ENCODE results near the gene WDR53. TPM values are rescaled to one million over a fixed set of nuclear protein-coding genes. Genes with fewer than 3 reads are reported as not detected.

The WDR53 gene
- total and polyA plus RNA-seq, 9 of the 15 experiments (the other 6 are each of a cell fraction or from before 2014, with no cell fraction given): 13.0 to 34.5 (median 20.9) TPM

DNA sequence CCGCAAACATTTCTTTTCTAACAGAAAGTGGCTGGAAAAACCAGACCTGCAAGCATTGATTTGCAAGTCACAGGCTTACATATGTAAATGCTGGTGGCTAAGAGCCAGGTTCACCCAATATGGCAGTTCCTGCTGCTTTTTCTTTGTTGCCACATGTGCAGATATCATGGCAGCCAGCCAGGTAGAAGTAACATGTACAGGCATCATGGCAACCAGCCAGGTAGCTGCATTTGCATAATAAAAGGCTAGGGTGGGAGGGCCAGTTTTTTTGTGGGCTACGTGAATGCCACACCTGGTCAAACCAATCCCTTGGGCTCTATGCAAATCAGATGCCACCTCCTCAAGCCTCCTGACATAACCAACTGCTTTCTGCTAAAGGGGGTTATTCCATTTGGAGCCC is 50.4 kb downstream of the WDR53 start:
- Histone ChIP-seq H3K27me3 (ENCODE audit: control insufficient read depth in 2 of 2, insufficient read depth in 2 of 2, low read length in 2 of 2) (no peaks in the 10 kb centered on the region), H3K9me1 (ENCODE audit: control insufficient read depth, insufficient read depth, low read length) (no peaks in the 10 kb centered on the region), H3K4me2 (ENCODE audit: insufficient read depth, low read length) (no peak overlapping the region), H3K9ac (ENCODE audit: insufficient read depth in 1 of 2, low read depth in 2 of 2, low read length in 2 of 2) (no peak overlapping the region), H3K27ac (ENCODE audit: extremely low read depth, low read depth, low read length) (peak overlapping the region; percentile 61; the same call in 2 of the 3 replicates), H2AFZ (ENCODE audit: low read depth, low read length) (peak overlapping the region; percentile 96), H3K4me3 (no peak overlapping the region), H3K36me3 (ENCODE audit: control insufficient read depth, insufficient read depth, low read length) (no peaks in the 10 kb centered on the region), H4K20me1 (replicated peaks; ENCODE audit: control insufficient read depth, insufficient read depth, low read length) (no peaks in the 10 kb centered on the region), H3K9me3 (replicated peaks; ENCODE audit: control insufficient read depth, insufficient read depth, low read depth, low read length) (no peaks in the 10 kb centered on the region), H3K4me1 (replicated peaks in 1 of 2; ENCODE audit: control insufficient read depth in 2 of 2, insufficient read depth in 2 of 2, low read length in 2 of 2) (peaks cover 15 to 51% of the 10 kb centered on the region in 2 experiments), H3K79me2 (ENCODE audit: control insufficient read depth, insufficient read depth, low read length) (no peaks in the 10 kb centered on the region)
- in situ Hi-C loops (cut with MboI): loop anchor here (5.0 to 25.0 kb wide), 3 partner anchors 496 to 806 kb away; partner anchors contain the start of gene MUC20
- CTCF ChIA-PET (ENCODE audit: low intra/inter-chr PET ratio): interaction anchor here (1.1 to 2.2 kb wide), 2 partner anchors 264 to 265 kb away, joined by 8 to 23 read pairs; no protein-coding TSS in a partner anchor
- WGBS (ENCODE audit: insufficient coverage, low coverage, missing lambda C conversion rate): 47% methylated on average over 2 of the region's 2 CpGs
- FAIRE-seq (peak; percentile 58), ATAC-seq (peak; percentile 11; the same call in 2 of the 3 replicates), DNase-seq (ENCODE audit: extremely low read depth in 1 of 4, low spot score in 3 of 4) (peak in 1 of 4 experiments; percentile 77)
- BruUV-seq (replicated peaks): no TSS peak
- intact Hi-C loops (cut with micrococcal nuclease): loop anchor here (2.0 to 10.0 kb wide), 6 partner anchors 17 to 433 kb away; partner anchors contain the start of genes TFRC and TM4SF19
- POLR2A ChIA-PET: interaction anchor here (0.7 to 0.9 kb wide), 4 partner anchors 11 to 438 kb away, joined by 3 to 4 read pairs (median 3); no protein-coding TSS in a partner anchor
- TF ChIP-seq, protein P1, sequence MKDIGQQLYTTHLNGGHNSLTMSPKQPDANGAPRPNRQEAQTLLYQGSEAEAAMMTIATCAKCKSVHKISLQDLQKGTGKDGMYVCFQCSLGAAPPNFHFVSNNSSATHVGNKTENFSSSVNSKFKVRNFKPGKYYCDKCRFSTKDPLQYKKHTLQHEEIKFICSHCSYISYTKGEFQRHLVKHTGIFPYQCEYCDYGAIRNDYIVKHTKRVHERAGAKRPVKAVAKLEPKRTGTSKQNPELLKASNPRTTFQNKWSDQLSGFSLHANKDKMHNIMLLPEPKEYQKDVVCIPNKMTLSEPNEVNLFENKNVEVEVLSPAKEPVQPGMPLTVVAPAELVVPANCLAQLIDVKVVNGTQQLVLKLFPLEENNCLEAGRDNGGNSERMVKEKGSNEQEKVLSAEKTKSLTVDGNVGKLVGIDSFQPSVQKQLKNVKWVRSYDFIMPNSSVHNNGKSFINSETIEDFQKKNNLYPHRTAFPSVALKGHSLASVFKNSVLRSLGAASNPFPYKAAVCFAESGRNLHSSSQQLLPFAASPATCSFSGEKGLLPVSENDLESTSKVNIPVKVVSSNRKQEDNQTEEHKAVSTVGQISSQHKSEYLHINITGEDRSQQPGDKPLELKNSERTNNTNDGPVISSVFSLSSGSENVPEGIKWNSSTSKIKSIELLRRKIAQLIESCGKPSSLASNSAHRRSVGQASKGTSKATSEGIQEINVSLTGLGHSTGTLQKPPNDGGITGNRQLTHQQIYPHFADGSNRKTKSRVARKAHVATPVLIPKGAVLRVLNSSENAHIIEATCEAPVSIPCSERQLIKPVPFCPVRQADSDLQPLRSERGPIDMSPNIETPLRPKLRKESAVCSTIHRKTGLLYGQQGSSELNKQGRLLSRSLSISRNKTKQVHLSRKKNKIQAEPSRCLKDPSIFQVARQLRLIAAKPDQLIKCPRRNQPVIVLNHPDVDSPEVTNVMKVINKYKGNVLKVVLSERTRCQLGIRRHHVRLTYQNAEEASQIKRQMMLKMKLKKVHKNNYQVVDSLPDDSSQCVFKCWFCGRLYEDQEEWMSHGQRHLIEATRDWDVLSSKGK (CRISPR knock-in tag; IDR thresholded peaks at IDR 0.05): no peak
- TF ChIP-seq, protein P2, sequence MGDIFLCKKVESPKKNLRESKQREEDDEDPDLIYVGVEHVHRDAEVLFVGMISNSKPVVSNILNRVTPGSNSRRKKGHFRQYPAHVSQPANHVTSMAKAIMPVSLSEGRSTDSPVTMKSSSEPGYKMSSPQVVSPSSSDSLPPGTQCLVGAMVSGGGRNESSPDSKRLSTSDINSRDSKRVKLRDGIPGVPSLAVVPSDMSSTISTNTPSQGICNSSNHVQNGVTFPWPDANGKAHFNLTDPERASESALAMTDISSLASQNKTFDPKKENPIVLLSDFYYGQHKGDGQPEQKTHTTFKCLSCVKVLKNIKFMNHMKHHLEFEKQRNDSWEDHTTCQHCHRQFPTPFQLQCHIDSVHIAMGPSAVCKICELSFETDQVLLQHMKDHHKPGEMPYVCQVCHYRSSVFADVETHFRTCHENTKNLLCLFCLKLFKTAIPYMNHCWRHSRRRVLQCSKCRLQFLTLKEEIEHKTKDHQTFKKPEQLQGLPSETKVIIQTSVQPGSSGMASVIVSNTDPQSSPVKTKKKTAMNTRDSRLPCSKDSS (IDR thresholded peaks at IDR 0.05; ENCODE audit: low read depth, partially characterized antibody): no peak
- TF ChIP-seq, protein P3, sequence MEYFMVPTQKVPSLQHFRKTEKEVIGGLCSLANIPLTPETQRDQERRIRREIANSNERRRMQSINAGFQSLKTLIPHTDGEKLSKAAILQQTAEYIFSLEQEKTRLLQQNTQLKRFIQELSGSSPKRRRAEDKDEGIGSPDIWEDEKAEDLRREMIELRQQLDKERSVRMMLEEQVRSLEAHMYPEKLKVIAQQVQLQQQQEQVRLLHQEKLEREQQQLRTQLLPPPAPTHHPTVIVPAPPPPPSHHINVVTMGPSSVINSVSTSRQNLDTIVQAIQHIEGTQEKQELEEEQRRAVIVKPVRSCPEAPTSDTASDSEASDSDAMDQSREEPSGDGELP (CRISPR knock-in tag; IDR thresholded peaks at IDR 0.05; ENCODE audit: borderline replicate concordance): 0 out of 2 replicates have a peak, but pooled peaks have one; percentile 27
- TF ChIP-seq SRF (CRISPR knock-in tag; IDR thresholded peaks at IDR 0.05) (peak in 1 of 2 experiments; percentile 92; a peak in 2 of 4 replicates), ATF7 (IDR thresholded peaks at IDR 0.05) (no peak)
- TF ChIP-seq, protein P4, sequence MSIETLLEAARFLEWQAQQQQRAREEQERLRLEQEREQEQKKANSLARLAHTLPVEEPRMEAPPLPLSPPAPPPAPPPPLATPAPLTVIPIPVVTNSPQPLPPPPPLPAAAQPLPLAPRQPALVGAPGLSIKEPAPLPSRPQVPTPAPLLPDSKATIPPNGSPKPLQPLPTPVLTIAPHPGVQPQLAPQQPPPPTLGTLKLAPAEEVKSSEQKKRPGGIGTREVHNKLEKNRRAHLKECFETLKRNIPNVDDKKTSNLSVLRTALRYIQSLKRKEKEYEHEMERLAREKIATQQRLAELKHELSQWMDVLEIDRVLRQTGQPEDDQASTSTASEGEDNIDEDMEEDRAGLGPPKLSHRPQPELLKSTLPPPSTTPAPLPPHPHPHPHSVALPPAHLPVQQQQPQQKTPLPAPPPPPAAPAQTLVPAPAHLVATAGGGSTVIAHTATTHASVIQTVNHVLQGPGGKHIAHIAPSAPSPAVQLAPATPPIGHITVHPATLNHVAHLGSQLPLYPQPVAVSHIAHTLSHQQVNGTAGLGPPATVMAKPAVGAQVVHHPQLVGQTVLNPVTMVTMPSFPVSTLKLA (conservative IDR thresholded peaks at IDR 0.05): 0 out of 4 replicates have a peak, but pooled peaks of 1 of the 2 experiments have one; percentile 31
- TF ChIP-seq, protein P5, sequence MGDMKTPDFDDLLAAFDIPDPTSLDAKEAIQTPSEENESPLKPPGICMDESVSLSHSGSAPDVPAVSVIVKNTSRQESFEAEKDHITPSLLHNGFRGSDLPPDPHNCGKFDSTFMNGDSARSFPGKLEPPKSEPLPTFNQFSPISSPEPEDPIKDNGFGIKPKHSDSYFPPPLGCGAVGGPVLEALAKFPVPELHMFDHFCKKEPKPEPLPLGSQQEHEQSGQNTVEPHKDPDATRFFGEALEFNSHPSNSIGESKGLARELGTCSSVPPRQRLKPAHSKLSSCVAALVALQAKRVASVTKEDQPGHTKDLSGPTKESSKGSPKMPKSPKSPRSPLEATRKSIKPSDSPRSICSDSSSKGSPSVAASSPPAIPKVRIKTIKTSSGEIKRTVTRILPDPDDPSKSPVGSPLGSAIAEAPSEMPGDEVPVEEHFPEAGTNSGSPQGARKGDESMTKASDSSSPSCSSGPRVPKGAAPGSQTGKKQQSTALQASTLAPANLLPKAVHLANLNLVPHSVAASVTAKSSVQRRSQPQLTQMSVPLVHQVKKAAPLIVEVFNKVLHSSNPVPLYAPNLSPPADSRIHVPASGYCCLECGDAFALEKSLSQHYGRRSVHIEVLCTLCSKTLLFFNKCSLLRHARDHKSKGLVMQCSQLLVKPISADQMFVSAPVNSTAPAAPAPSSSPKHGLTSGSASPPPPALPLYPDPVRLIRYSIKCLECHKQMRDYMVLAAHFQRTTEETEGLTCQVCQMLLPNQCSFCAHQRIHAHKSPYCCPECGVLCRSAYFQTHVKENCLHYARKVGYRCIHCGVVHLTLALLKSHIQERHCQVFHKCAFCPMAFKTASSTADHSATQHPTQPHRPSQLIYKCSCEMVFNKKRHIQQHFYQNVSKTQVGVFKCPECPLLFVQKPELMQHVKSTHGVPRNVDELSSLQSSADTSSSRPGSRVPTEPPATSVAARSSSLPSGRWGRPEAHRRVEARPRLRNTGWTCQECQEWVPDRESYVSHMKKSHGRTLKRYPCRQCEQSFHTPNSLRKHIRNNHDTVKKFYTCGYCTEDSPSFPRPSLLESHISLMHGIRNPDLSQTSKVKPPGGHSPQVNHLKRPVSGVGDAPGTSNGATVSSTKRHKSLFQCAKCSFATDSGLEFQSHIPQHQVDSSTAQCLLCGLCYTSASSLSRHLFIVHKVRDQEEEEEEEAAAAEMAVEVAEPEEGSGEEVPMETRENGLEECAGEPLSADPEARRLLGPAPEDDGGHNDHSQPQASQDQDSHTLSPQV (IDR thresholded peaks at IDR 0.05): peak; percentile 14; the same call in 1 of the 2 replicates
